CD4-positive, alpha-beta T cell treated with Interleukin-21 for 1 hour (primary cell): ENCODE data around the gene CELSR1.

Experiments used
- DNase-seq: peaks from one replicate; pipeline ENCODE4 v3.0.0-alpha.2; 2020

The CELSR1 gene

GRCh38 chr22:46372686-46373085 is 164.7 kb downstream of the CELSR1 start:
- no peak for DNase-seq

- no peak for DNase-seq
These were observed 165.7 kb downstream of the CELSR1 start for GRCh38 chr22:46371623-46372226.

- DNase-seq = peak; percentile 70
These were observed 166.7 kb downstream of the CELSR1 start for GRCh38 chr22:46370584-46371291.

- peak; percentile 18 for DNase-seq
These were observed 167.5 kb downstream of the CELSR1 start for GRCh38 chr22:46369716-46370583.

GRCh38 chr22:46368871-46369715 is 168.3 kb downstream of the CELSR1 start:
- DNase-seq = no peak

GRCh38 chr22:46368422-46368821 is 169.0 kb downstream of the CELSR1 start:
- DNase-seq = no peak

- peak; percentile 69 for DNase-seq
These were observed 169.7 kb downstream of the CELSR1 start for GRCh38 chr22:46367707-46368191.

GRCh38 chr22:46366801-46367706 is 170.4 kb downstream of the CELSR1 start:
- DNase-seq = no peak

GRCh38 chr22:46366327-46366731 is 171.1 kb downstream of the CELSR1 start:
- DNase-seq = no peak

GRCh38 chr22:46365166-46365624 is 172.2 kb downstream of the CELSR1 start:
- DNase-seq = no peak

GRCh38 chr22:46364341-46365165 is 172.9 kb downstream of the CELSR1 start:
- no peak for DNase-seq

GRCh38 chr22:46363611-46364321 is 173.7 kb downstream of the CELSR1 start:
- DNase-seq = no peak

GRCh38 chr22:46362934-46363515 is 174.4 kb downstream of the CELSR1 start:
- no peak for DNase-seq

GRCh38 chr22:46362203-46362933 is 175.1 kb downstream of the CELSR1 start:
- no peak for DNase-seq

- DNase-seq = no peak
These were observed 175.6 kb downstream of the CELSR1 start for GRCh38 chr22:46361826-46362202.

- no peak for DNase-seq
These were observed 176.5 kb downstream of the CELSR1 start for GRCh38 chr22:46360891-46361290.

GRCh38 chr22:46360097-46360496 is 177.3 kb downstream of the CELSR1 start:
- no peak for DNase-seq

GRCh38 chr22:46359362-46359761 is 178.1 kb downstream of the CELSR1 start:
- DNase-seq = no peak

- no peak for DNase-seq
These were observed 178.7 kb downstream of the CELSR1 start for GRCh38 chr22:46358766-46359165.
